Stimulated activated CD4-positive, alpha-beta T cell treated with anti-CD3 and anti-CD28 coated beads, TNF-alpha, amount 100 ng/mL, for 4 hours (primary cell): ENCODE measurements around the gene HK1.

ENCODE experiments used
- DNase-seq, 3 experiments: peaks; one replicate each; pipeline ENCODE4 v3.0.0-alpha.2; 2020; ENCODE audit warnings: low read depth in 3 of 3

Gene HK1

GRCh38 chr10:69403066-69403465, 124.8 kb downstream of the HK1 start:
- DNase-seq = no peak

- no peak for DNase-seq
These were observed 125.2 kb downstream of the HK1 start for GRCh38 chr10:69403519-69403918.

- no peak for DNase-seq
These were observed 126.5 kb downstream of the HK1 start for GRCh38 chr10:69404786-69405185.

GRCh38 chr10:69405221-69405620, 126.9 kb downstream of the HK1 start:
- DNase-seq = no peak

- no peak for DNase-seq
These were observed 128.1 kb downstream of the HK1 start for GRCh38 chr10:69406302-69406811.

DNA sequence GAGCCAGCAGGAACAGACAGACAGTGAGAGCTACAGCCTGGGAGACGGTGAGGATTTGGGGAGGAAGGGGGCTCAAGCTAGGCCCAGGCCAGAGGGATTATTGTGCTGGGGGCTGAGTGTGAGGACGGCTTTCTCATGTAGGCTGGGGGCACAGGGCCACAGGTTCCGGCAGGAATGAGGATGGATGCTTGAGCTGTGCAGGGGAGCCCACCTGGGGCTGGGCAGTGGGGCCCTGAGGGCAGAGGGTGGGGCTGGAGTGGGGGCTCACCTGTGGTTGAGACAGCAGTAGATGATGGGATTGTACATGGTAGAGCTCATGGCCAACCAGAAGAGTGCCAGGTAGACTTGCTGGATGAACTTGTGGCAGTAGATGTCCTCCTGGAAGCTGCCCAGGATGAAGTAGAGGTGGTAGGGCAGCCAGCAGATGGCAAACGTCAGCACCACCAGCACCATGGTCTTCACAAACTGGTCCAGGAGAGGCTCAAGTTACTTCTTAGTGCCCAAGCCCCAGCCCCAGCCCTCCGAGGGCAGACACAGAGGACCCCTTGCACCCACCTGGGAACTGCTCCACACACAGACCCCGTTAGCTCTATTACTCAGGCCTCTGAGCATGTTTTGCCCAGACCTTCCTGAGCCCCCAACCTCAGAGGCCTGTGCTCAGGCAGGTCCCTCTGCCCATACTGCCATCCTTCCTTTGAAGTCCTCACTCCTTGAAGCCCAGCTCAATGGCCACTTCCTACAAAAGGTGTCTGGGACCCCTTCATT, 128.7 kb downstream of the HK1 start:
- no peak for DNase-seq

- no peak for DNase-seq
These were observed 129.5 kb downstream of the HK1 start for GRCh38 chr10:69407621-69408301.

DNA sequence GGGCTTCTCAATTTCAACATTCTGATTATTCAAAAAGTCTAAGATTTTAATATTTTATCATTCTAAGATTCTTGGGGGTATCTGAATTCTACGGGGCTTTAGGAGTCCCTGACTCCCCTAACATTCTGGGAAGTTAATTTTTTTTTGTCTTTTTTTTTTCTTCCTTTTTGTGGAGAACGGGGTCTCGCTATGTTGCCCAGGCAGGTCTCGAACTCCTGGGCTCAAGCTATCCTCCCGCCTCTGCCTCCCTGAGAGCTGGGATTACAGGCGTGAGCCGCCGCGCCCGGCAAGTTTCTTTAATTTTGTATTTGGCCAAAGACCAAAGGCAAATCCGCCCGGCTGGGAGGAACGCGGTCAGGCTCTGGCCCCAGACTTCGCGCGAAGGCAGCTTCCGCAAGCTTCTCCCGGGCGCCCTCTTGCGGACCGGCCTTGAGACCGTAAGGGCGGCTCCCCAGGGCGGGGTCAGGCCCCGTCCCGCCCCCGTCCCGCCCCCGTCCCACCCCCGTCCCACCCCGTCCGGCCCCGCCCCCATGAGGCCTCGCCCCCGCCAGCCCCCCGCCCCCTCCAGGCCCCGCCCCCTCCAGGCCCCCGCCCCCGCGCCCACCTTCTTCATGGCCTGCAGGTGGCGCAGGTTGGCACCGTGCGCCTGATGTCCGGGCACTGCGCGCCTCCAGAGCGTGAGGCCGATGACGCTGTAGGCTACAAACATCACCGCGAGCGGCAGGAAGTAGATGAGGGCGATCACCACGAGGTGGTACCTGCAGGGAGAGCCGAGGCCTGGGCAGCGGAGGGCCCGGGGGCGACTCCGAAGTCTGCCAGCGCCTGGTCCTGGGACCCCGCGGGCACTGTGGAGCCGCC, 130.3 kb downstream of the HK1 start:
- DNase-seq = peak; percentile 79 to 81 (median 79)

DNA sequence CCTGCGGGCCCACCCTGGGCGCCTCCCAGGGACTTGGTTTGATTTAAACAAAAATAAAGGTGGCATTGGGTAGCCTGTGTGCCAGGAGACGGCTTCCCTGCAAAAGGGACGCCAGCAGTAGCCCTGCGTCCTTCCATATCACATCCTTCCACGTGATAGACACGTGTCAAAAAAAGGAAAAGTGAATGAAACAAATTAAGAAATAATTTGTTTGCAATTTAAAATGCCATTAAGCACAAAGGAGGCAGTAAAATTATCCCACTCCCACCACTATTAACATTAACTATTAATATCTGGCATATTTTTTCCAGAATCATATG, 130.8 kb downstream of the HK1 start:
- DNase-seq = no peak

- no peak for DNase-seq
These were observed 131.7 kb downstream of the HK1 start for GRCh38 chr10:69409968-69410367.

DNA sequence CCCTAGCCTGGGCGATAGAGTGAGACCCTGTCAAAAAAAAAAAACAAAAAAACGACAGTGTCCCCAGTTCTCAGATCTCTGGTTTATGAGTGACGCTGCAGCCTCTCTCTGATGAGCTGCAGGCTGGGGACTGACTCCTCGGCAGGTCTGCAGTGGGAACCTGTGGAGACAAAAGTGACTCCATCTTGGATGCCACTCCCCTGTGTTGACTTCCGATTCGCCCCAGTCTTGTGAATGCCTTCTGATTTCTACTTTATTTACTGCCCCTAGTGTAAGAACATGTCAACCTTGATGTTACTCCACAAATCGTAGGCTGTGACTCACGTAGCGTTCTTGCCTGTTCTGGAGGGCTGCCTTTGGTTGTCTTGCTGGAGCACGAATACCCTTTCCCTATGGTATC, 132.2 kb downstream of the HK1 start:
- DNase-seq = no peak

GRCh38 chr10:69411476-69411875, 133.2 kb downstream of the HK1 start:
- DNase-seq = no peak

- no peak for DNase-seq
These were observed 134.0 kb downstream of the HK1 start for GRCh38 chr10:69412232-69412790.

GRCh38 chr10:69413221-69413865, 135.0 kb downstream of the HK1 start:
- DNase-seq = no peak

DNA sequence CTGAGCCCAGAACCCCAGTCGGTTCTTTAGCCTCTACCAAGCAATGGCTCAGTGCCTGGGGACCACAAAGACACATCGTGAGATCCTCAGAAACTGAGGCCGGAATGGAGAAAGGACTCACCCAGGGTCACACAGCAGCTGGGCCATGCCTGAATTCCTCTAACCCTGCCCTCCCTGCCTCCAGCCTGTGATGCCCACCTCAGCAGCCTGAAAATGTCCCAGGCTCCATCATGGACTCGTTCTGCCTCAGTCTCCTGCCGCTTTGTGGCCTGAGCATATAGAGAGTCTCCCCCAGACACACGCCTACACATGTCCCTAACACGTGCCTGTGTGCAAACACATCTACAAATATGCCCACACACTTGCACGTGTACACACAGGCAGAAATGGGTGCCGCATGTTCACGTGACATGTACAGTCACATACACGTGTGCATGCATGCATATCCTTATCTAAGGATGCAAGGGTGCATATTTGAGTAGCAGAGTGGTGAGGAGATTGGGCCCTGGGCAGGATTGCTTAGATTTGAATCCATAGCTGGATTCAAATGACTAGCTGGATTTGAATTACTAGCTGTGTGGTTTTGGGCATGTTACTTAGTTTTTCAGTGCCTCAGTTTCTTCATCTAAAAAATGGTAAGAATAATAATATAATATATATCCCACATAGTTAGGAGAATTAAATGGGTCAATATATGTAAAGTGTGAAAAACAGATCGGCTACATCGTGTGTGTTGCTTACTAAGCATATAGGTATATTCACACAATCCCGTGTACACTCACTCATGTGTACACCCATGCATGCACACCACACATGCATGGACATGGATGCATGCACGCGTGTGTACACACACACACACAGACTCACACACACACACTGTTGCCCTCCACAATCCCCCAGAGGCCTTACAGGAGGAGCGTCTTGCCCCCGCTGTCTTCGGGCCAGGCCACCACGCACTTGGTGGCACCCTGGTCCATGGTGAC, 136.0 kb downstream of the HK1 start:
- no peak for DNase-seq

- DNase-seq = no peak
These were observed 136.8 kb downstream of the HK1 start for GRCh38 chr10:69415049-69415448.

GRCh38 chr10:69415951-69416350, 137.7 kb downstream of the HK1 start:
- DNase-seq = no peak

DNA sequence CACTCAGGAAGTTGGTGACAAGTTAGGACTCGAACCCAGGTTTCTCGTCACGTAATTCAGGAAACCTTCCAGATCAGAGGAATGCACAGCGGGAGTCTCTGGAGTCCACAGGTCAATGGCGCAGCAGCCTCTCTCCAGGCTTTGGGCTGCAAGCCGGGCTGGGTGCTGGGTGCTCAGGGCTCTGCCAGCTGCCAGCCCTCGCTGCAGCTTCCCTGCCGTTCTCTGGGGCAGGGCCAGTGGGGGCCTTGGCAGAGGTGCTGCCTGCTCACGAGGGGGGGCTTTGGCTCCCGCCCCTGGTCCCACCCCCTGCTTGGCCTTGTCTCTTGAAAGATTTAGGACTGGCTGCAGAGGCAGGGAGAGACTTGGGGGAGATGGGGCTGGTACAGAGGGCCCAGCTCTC, 138.4 kb downstream of the HK1 start, which contains the start of gene TACR2:
Gene TACR2, minus strand, starts transcription at position 224 of the 400 bp plus-strand sequence. CDS start 595 bp downstream, outside the sequence.
- DNase-seq = no peak

DNA sequence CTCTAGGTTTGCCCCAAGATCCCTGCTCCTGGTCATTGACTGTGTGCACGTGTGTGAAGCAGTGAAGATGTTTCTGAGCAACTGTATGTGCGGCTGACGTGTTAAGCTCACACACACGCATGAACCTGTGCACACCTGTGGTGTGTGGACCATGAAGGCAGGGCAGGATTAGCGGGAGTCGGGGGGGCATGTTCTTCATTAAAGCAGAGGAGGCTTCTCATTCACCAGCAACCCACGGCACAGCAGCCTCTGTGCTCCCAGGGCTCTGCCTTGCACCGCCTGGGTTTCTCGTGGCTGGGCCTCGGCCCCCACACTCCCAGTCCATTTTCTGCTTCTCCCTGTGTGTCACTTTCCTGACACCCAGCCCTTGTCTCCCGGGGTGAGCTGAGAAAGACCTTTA, 139.2 kb downstream of the HK1 start:
- DNase-seq = no peak

GRCh38 chr10:69418052-69418752, 139.9 kb downstream of the HK1 start:
- no peak for DNase-seq
